Measurements from ENCODE around the gene URI1.

GRCh38 chr19:29941828-29942403 is at the start of gene URI1:
- TF ChIP-seq CTCF (IDR thresholded peaks at IDR 0.05) (no peak), POLR2A (IDR thresholded peaks at IDR 0.05) (no peak)
